SKM-1 (cell line): ENCODE results near the gene DZIP1.

Experiments
- DNase-seq: peaks from one replicate; lab custom pipeline; 2025; ENCODE audit not compliant: unreplicated experiment; lab: John Stamatoyannopoulos, UW

DZIP1 gene

GRCh38 chr13:95552539-95553441, 91.7 kb downstream of the DZIP1 start, which contains the start of gene CLDN10:
Gene CLDN10, plus strand, starts transcription at chr13:95552720. Its CDS starts 34 bp downstream, at chr13:95552754.
- no peak for DNase-seq

GRCh38 chr13:95552208-95552538, 92.3 kb downstream of the DZIP1 start:
- DNase-seq, result no peak

- DNase-seq, result no peak
These were observed 96.9 kb downstream of the DZIP1 start for GRCh38 chr13:95547531-95548167.

GRCh38 chr13:95546919-95547318, 97.6 kb downstream of the DZIP1 start:
- no peak for DNase-seq

GRCh38 chr13:95544293-95544692, 100.2 kb downstream of the DZIP1 start:
- DNase-seq, result no peak

- DNase-seq, result no peak
These were observed 102.5 kb downstream of the DZIP1 start for GRCh38 chr13:95541911-95542474.

- DNase-seq, result no peak
These were observed 103.2 kb downstream of the DZIP1 start for GRCh38 chr13:95541308-95541707.

GRCh38 chr13:95540888-95541287, 103.6 kb downstream of the DZIP1 start:
- DNase-seq, result no peak

- no peak for DNase-seq
These were observed 107.8 kb downstream of the DZIP1 start for GRCh38 chr13:95536632-95537241.

GRCh38 chr13:95535243-95535642, 109.3 kb downstream of the DZIP1 start:
- DNase-seq, result no peak

GRCh38 chr13:95533545-95534160, 110.9 kb downstream of the DZIP1 start:
- DNase-seq, result no peak

GRCh38 chr13:95530178-95530577, 114.3 kb downstream of the DZIP1 start:
- no peak for DNase-seq
